ENCODE measurements around the gene RNF5. TPM values are rescaled to one million over a fixed set of nuclear protein-coding genes. Genes with fewer than 3 reads are reported as not detected.
A peak's percentile ranks its signal among the peaks of the same experiment; 100 is the strongest.

RNF5 gene
- total and polyA plus RNA-seq, 10 of the 15 experiments (the other 5 are each of a cell fraction or from before 2014, with no cell fraction given), result 31.4 to 114 (median 62.8) TPM

GRCh38 chr6:32154514-32155161 lies 23.6 kb upstream of the RNF5 start (continued):
- peak; percentile 51; the same call in 1 of the 2 replicates for TF ChIP-seq SMC3 (IDR thresholded peaks at IDR 0.05; ENCODE audit: borderline replicate concordance, low read length)
- peak; percentile 62; the same call in 1 of the 2 replicates for TF ChIP-seq TCF3 (IDR thresholded peaks at IDR 0.05; ENCODE audit: borderline replicate concordance, insufficient read depth, low read depth, low read length)

GRCh38 chr6:32156891-32157290 lies 21.3 kb upstream of the RNF5 start:
- RAD21 ChIA-PET (ENCODE audit: unreplicated experiment), result no interaction called here
- FAIRE-seq (no peak), ATAC-seq (no peak), DNase-seq (ENCODE audit: low read depth, low spot score) (no peak)
- CTCF ChIA-PET, result no interaction called here
- Histone ChIP-seq H3K36me3 (ENCODE audit: control insufficient read depth in 2 of 2, insufficient read depth in 2 of 2, low read length in 1 of 2) (no peaks in the 10 kb centered on the region; a peak in 2 of 4 replicates), H4K20me1 (ENCODE audit: control insufficient read depth, insufficient read depth) (no peaks in the 10 kb centered on the region), H2AFZ (ENCODE audit: control insufficient read depth, low read depth, low read length) (no peak overlapping the region), H3K9me3 (replicated peaks; ENCODE audit: control insufficient read depth, insufficient read depth, low read length) (no peaks in the 10 kb centered on the region), H3K4me3 (no peak overlapping the region), H3K27ac (ENCODE audit: control insufficient read depth, insufficient read depth) (no peak overlapping the region), H3K27me3 (replicated peaks in 1 of 2; ENCODE audit: control insufficient read depth in 2 of 2, insufficient read depth in 2 of 2, low read length in 1 of 2) (peaks cover 0 to 2% of the 10 kb centered on the region in 2 experiments; a peak in 3 of 4 replicates), H3K79me2 (ENCODE audit: control insufficient read depth, insufficient read depth, low read length) (no peaks in the 10 kb centered on the region), H3K9ac (ENCODE audit: control insufficient read depth, insufficient read depth, low read length) (no peak overlapping the region), H3K4me2 (ENCODE audit: control insufficient read depth, insufficient read depth) (no peak overlapping the region), H3K4me1 (ENCODE audit: control insufficient read depth, insufficient read depth, low read length) (peaks cover 3% of the 10 kb centered on the region; the same call in 1 of the 2 replicates)
- BruUV-seq (replicated peaks), result no TSS peak
- in situ Hi-C loops (cut with MboI), result no loop called here
- SMC1A ChIA-PET (ENCODE audit: uncharacterized antibody, unreplicated experiment), result no interaction called here
- 63% methylated on average over 9 of the region's 9 CpGs for WGBS (ENCODE audit: insufficient coverage, insufficient replicate concordance, low lambda C conversion rate, missing lambda C conversion rate)
- intact Hi-C loops (cut with micrococcal nuclease; ENCODE audit: unreplicated experiment), result loop anchor here (10.0 kb wide), 1 partner anchor 112 kb away; no protein-coding TSS in a partner anchor
- POLR2A ChIA-PET, result no interaction called here
- TF ChIP-seq CREB1 (IDR thresholded peaks at IDR 0.05; ENCODE audit: low read depth) (no peak), CBX5 (IDR thresholded peaks at IDR 0.05; ENCODE audit: low read depth) (no peak), CBFB (IDR thresholded peaks at IDR 0.05; ENCODE audit: low read depth) (no peak), ZBED1 (IDR thresholded peaks at IDR 0.05; ENCODE audit: borderline replicate concordance) (no peak), ZNF384 (IDR thresholded peaks at IDR 0.05; ENCODE audit: borderline replicate concordance, low read depth, low read length) (no peak), ZZZ3 (IDR thresholded peaks at IDR 0.05; ENCODE audit: control insufficient read depth, insufficient read length, low read depth) (no peak), HDAC2 (IDR thresholded peaks at IDR 0.05) (no peak), CHD4 (IDR thresholded peaks at IDR 0.05) (no peak), YBX1 (IDR thresholded peaks at IDR 0.05) (no peak), MTA2 (IDR thresholded peaks at IDR 0.05; ENCODE audit: low read depth) (no peak), CEBPZ (IDR thresholded peaks at IDR 0.05; ENCODE audit: low read depth, low read length) (no peak), ZNF274 (IDR thresholded peaks at IDR 0.05; ENCODE audit: insufficient read depth, insufficient read length) (no peak), MLLT1 (IDR thresholded peaks at IDR 0.05) (no peak), GATAD2B (conservative IDR thresholded peaks at IDR 0.05; ENCODE audit: low read depth) (no peak), ATF7 (IDR thresholded peaks at IDR 0.05; ENCODE audit: low read depth) (no peak), FOXM1 (IDR thresholded peaks at IDR 0.05; ENCODE audit: low read depth, low read length) (no peak)
- TF ChIP-seq, protein P1, sequence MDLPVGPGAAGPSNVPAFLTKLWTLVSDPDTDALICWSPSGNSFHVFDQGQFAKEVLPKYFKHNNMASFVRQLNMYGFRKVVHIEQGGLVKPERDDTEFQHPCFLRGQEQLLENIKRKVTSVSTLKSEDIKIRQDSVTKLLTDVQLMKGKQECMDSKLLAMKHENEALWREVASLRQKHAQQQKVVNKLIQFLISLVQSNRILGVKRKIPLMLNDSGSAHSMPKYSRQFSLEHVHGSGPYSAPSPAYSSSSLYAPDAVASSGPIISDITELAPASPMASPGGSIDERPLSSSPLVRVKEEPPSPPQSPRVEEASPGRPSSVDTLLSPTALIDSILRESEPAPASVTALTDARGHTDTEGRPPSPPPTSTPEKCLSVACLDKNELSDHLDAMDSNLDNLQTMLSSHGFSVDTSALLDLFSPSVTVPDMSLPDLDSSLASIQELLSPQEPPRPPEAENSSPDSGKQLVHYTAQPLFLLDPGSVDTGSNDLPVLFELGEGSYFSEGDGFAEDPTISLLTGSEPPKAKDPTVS (IDR thresholded peaks at IDR 0.05; ENCODE audit: low read depth, low read length), result no peak

All from GM12878 (cell line).